SIG-M5 treated with dmso at 0.1 percent for 504 hours (cell line): ENCODE measurements around the gene ADPRH.

Experiments used
- DNase-seq: peaks from one replicate; lab custom pipeline; 2025; ENCODE audit not compliant: unreplicated experiment; lab: John Stamatoyannopoulos, UW

Gene ADPRH

GRCh38 chr3:119628390-119628789, 49.1 kb downstream of the ADPRH start:
- no peak for DNase-seq

GRCh38 chr3:119628816-119629445, 49.6 kb downstream of the ADPRH start:
- DNase-seq = no peak

GRCh38 chr3:119630128-119630879, 51.0 kb downstream of the ADPRH start:
- peak; percentile 22 for DNase-seq

DNA sequence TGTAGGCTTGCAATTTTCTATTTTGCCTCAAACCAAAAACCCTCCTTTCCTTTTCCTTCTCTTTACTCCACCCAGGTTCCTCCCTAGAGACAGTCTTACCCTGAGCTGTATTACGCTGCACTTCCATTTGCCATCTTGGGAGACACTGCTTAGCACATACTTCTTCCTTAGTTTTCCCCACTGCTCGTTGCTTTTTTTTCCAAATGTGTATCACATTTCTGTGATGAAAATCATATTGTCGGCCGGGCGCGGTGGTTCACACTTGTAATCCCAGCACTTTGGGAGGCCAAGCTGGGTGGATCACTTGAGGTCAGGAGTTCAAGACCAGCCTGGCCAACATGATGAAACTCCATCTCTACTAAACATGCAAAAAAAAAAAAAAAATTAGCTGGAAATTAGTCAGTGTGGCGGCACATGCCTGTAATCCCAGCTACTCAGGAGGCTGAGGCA, 51.6 kb downstream of the ADPRH start:
- no peak for DNase-seq

- no peak for DNase-seq
Measured at GRCh38 chr3:119631516-119631915, 52.2 kb downstream of the ADPRH start.

DNA sequence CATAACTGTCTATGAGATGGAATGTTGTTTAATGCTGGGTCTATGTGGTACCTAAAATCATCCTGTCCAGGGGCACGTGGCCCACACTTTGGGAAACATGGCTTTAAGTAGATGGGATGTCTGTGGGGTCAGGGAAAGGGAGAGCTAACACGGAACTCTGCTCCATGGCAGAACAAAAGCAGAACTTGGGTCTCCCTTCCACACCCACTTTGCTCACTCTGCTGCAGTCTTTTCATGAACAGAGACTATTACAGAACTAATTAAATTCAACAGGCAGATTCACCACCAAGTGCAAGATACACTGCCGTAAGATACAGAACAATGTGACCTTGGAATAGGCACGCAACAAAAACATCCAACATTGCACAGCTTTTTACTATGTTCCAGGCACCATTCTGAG, 52.9 kb downstream of the ADPRH start:
- no peak for DNase-seq

DNA sequence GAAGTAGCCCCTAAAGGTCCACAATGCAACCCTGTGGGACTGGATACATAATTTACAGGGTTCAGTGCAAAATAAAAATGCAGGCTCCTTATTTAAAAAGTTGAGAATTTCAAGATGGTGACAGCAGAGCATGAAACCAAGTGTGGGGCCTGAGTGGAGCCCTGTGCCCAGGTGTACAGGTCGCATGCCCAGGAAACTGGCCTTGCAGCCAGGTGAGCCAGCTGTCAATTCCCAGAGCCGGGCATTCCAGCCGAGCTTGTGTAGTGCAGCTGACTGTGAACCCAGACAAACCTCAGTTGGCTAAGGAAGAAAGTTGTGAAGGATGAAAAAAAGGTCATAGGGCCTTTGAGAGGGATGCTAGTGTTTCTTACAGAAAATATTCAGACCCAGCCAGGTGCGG, 53.5 kb downstream of the ADPRH start:
- no peak for DNase-seq

DNA sequence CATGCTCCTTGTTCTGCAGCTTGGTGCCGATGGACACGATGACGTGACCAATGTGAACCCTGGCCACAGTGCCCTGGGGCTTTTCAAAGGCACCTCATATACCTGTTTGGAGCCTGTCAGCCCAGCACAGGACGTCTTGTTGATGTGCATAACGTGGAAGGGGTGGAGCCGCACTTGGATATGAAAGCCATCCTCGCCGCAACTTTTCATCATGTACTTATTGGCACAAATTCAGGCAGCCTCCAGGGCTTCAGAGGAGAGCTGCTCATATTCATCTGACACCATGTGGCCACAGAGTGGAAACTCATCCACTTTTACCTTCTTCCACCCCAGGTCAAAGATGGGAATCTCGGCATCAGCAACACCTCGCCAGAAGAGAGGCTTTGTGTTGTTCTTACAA, 56.4 kb downstream of the ADPRH start:
- no peak for DNase-seq

- DNase-seq = no peak
Measured at GRCh38 chr3:119636249-119636648, 57.0 kb downstream of the ADPRH start.

DNA sequence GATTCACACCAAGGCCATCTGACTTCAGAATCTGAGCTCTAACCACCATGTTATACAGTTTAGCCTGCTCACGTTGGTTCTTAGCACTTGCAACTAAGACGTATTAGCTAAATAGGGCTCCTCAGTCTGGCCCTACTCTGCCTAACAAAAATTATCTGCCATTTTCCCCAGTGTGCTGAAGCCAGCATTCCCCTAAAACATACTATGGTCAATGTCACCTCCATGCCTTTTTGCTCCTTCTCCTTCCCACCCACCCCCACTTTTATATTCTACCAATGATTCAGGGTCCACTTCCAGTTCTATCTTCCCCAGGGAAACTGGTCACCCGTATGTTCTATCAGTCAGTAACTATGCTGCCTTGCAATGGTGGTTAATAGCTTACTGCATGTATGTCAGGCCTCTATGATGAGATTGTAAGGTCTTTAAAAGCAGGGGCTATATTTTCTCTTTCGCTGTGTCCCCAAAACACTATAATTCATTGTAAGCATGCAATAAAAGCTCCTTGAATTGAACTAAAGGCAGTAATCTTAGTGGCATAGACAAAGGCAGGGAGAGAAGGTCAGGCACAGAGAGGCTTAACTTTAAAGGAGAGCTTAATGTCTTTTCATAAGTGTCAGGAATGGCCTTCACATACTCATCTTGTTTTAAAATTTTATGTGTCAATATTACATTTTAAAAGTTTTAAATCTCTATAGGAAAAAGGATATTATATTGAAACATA, 57.8 kb downstream of the ADPRH start:
- DNase-seq = no peak

GRCh38 chr3:119637679-119638477, 58.6 kb downstream of the ADPRH start:
- DNase-seq = peak; percentile 72
